GM18508 (cell line): Measurements from ENCODE around the gene RNF125.

Experiments
- ATAC-seq: cut with Tn5 transposase; IDR thresholded peaks from one replicate; pipeline ENCODE4 v1.9.1; 2021; ENCODE audit warnings: moderate number of reproducible peaks; ENCODE audit not compliant: insufficient read depth, unreplicated experiment

The RNF125 gene

DNA sequence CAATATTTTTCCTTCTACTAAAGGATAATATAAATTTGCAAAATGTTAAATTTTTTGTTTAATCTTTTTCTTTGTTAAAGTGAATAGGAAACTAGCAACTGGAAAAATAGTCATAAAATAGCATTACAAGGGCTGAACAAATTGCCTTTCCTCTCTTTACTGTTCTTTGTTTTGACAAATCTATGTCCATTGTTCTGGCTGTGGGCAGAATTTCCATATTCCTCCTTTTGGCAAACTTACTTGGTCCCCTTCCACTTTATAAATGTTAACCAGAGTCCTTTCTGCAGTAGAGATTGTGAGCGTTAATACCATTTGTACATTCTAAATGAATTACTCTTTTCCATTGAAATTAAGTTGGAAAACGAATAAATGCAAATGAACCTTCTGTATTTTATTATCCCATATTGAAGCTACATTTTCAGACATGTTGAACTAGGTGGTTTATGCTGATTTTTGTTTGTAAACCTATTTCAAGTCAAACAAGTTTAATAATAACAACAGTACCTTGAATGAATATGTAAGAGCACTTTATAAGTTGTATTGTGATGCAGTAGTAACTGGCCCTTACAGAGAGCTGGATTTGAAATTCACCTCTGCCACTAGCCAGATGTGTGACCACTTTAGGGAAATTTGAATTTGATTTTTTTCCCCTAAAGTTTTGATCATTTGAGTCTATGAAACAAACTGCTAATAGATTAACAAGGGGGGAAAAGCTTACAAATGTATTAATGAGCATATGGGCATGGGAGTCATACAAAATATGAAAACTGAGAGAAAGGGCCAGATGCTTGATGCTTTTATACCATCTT is 3.3 kb downstream of the RNF125 start:
- no peak for ATAC-seq

DNA sequence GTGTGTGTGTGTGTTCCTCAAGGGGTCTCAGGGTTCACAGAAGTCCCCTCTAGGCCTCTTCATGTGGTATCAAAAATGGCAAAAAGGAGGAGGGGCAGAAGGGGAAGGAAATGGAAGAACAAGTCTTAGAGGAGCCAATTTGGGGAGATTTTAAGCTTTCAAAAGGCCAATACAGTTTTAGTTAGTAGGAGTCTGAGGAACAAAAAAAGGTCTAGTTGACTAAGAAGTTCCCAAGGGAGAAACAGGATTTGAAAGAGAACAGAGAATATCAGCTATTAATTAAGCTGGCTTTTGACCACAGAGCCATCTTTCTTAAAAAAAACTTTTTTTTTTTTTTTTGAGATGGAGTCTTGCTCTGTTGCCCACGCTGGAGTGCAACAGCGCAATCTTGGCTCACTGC is 7.1 kb downstream of the RNF125 start:
- no peak for ATAC-seq

DNA sequence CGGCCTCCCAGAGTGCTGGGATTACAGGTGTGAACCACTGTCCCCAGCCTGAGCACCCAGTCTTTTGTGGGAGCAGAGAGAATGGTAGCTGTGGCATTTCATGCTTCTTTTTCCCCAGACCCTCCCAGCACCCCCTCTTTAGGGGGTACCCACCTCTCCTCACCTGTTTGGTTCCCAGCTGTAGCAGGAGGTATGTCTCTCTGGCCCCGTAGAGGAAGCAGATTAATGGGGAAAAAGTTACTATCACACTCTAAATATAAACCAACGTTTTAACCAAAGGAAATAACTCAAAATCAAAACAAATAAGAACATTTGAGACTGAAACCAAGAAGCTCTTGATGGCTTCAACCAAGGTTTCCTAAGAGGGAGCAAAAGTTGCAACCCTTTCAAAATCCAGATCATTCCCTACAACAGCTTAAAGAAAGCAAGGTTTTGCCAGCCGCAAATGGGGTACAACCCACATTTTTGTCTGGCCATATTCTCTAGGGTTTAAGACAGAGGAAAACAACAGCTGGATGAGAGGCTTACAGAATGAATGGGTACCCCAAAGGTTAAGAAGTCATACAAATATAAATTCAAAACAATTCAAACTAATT is 8.0 kb downstream of the RNF125 start:
- ATAC-seq, result no peak

DNA sequence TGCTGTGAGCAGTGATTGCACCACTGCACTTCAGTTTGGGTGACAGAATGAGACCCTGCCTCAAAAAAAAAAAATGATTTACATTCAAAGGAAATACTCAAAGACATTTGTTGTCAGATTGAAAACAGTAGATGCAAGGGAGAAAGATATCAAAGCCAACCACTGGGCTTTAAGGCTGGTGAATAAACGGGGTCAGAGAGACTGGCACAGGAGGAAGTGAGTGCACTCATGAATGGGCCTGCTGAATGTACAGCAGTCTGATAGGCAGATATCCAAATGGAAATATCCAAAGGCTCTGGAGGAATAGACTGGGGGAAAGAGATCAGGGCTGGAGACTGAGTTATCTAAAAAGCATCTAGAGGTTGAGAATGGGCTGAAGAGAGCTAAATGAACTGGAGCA is 10.9 kb downstream of the RNF125 start:
- ATAC-seq, result no peak

DNA sequence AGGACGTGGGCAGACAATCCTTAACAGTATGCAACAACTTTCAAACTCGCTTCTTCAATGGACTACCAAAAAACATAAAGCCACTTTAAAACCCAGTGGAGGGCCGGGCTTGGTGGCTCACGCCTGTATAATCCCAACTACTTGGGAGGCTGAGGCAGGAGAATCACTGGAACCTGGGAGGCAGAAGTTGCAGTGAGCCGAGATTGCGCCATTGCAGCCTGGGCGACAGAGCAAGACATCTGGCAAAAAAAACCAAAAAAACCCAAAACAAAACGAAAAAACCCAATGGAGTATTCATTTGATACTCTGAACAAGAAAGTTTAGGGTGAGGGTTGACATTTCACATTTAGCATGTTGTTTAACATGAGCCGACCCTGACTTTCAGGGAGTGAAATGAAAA is 14.0 kb downstream of the RNF125 start:
- ATAC-seq, result no peak

DNA sequence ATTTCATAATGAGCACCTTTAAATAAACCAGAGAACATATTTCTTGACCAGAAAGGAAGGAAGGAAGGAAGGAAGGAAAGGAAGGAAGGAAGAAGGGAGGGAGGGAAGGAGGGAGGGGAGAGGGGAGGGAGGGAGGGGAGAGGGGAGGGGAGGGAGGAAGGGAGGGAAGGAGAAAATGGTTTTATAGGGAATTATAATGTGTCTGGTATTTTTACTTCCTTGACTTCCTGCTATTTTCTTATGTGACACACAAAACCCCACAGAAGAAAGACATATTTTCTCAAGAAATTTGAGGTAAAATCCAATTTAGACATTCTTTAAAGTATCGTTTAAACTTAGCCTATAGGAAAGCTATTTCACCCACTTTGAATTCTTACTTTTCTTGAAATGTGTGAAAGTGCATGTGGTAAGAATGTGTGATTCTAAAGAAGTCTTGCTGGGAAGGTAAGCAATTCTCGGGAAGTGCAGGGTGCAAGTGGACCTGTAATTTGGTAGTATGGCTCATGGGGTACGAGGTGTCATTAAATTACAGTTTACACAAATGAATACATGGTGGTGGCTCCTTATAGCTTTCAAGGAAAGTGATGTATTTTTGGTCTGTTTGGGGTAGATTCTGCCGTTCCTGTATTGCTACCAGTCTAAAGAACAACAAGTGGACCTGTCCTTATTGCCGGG is 18.0 kb downstream of the RNF125 start:
- ATAC-seq, result no peak

DNA sequence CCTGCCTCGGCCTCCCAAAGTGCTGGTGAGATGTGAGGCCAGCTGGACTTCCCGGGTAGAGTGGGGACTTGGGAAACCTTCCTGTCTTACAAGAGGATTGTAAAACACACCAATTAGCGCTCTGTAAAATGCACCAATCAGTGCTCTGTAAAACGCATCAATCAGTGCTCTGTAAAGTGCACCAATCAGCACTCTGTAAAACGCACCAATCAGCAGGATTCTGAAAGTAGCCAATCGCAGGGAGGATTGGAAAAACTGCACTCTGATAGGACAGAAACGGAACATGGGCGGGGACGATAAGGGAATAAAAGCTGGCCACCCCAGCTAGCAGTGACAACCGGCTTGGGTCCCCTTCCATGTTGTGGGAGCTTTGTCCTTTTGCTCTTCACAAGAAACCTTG is 19.0 kb downstream of the RNF125 start:
- ATAC-seq, result no peak

DNA sequence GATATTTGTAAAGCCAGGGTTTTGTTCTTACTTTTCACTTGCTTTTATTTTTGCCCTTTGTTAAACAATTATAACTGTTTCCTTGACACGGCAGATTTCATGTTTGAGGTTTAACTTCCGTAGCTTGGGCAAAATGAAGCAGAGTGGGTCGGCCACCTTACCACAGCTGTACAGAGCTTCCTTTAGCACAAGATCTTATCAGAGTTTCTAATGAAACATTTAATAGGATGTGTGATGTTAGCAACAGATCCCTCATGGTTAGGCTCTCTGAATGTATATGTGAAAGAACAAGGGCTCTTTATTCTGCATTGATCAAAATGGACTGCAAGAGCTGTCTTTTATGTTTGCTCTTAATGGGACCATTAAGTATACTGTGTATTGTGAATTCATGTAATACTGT is 22.3 kb downstream of the RNF125 start:
- peak; percentile 75 for ATAC-seq

DNA sequence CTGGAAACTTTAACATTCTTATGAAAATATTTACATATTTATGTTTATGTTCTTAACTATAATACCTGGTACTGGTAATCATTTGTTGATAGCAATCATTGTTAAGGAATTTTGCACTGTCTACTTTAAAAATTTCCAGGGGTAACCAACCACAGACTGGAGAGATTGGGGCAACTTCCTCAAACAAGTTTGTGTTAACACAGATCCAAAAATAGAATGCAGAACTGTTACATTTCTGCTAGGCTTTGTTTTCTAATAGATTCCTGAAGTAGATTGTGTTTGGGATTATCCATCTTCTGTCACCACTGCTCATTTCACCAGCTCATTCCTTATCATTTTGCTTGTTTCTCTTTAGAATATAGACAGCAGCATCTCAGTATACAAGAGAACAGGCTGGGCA is 23.7 kb downstream of the RNF125 start:
- no peak for ATAC-seq

DNA sequence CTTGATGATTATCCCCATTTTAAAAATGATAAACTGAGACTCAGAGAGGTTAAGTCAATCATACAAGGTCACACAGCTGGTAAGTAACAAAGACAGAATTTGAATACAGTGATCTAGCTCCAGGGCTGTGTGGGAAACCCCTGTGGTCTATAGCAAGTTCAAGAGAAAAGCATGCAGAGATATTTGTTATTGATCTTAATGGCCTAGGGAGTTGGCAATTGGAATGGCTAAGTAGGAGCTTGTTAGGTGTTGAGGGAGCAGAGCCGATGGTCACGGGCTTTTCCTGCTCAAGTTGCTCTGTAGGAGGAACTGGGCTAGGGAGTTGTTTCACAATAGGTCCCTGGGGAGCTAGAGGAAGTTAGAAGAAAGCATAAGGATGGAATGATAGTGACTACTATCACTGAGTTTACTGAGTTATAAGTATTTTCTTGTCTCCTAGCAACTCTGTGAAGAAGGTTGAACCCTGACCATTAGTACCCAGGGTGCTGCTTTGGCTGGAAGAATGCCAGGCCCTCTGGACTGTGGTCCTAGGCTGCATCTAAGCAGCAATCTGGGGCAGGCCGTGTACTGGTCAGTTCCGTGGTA is 30.0 kb downstream of the RNF125 start:
- peak; percentile 37 for ATAC-seq

DNA sequence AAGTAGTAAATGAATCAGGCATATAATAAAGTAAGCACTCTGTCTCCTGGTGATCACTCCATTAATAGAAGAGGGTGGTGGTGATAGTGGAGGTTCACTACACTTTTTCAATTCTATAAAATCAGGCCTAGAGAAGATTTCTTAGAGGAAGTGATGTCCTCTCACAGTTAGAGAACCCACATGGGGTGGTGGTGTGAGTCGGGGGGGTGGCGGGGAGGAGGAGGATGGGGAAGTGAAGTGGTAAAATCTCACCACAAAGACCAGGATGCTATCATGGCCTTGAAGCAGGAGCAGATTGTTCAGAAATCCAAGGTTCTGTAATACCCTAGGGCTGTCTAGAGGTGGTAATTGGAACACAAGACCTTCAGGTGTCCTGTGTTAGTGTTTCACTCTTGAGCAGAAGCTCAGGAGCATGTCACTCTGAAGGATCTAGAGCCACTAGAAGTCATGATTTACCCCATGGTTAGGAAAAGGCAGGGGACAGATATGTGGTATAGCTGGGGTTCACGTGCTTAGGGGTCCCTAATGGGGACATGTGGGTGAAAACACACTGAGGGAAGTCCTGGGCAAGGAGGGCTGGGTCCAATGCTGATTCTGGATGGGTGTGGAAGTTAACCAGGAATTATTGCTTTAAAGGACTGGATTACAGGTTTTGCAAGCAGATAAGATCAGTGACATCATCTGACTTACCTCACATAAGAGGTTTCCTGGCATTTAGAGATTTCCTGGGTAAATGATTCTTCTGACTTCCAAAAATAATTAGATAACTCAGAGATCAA is 31.0 kb downstream of the RNF125 start:
- ATAC-seq, result no peak

DNA sequence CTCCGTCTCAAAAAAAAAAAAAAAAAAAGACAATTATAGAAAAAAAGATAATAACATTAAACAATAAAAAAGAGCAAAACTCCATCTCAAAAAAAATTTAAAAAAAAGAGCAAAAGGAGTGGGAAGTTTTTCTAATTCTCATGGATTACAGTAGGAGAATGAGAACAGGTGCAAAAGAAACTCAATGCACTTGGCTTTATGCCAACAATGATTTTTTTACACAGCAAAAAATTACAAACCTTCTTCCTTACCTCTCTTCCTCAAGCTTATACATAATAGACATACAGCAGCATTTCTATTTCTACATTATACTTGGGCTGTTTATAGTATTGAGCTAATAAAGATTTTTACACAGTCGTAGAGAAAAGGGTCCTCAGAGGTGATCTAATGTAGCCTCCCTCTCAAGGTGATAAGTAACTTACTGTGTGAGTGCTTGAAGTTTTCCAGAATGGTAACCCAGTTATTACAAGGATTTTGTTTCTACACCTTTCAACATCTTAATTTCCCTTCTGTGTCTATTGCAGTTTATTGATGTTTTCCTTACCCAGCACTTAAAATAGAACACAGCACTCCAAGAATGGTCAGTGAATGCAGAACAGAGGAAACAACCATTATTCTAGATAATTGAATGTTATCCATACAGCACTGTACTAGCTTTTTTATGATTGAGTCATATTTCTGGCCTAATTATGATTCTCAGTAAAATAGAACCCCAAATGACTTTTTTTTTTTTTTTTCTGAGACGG is 38.2 kb downstream of the RNF125 start:
- no peak for ATAC-seq

DNA sequence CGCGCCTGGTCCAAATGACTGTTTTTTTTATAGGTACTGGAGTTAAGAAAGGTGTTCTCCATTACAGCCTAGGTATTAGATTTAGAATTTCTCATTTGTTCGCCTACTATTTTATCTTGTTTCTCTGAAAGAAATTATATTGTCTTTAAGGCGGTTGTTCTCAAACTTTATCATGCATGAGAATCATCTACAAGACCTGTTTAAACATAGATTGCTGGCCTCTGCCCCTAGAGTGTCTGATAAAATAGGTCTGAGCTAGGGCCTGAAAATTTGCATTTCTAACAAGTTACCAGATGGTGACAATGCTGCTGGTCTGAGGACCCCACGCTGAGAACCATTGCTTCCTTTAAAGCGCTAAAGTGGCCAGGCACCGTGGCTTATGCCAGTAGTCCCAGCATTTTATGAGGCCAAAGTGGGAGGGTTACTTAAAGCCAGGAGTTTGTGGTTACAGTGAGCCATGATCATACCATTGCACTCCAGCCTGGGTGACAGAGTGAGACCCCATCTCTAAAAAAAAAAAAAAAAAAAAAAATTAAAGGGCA is 39.1 kb downstream of the RNF125 start:
- no peak for ATAC-seq

DNA sequence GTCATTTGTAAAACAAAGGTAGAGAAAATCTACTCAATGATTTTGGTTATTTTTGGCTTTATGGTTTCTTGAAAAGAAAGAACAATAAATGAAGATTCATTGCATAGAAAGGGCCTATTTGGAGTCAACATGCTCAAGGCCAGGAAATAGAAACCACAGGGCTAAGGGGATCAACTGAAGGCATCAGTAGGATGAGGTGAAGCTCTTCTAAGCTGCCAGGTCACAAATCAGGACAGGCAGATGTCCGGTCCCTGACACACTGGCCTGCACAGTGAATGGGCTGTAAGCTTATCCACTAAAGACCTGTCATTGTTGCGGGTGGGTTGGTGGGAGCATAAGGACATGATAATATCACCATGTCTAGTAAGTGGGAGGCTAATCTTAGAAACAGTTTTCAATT is 41.4 kb downstream of the RNF125 start:
- no peak for ATAC-seq

DNA sequence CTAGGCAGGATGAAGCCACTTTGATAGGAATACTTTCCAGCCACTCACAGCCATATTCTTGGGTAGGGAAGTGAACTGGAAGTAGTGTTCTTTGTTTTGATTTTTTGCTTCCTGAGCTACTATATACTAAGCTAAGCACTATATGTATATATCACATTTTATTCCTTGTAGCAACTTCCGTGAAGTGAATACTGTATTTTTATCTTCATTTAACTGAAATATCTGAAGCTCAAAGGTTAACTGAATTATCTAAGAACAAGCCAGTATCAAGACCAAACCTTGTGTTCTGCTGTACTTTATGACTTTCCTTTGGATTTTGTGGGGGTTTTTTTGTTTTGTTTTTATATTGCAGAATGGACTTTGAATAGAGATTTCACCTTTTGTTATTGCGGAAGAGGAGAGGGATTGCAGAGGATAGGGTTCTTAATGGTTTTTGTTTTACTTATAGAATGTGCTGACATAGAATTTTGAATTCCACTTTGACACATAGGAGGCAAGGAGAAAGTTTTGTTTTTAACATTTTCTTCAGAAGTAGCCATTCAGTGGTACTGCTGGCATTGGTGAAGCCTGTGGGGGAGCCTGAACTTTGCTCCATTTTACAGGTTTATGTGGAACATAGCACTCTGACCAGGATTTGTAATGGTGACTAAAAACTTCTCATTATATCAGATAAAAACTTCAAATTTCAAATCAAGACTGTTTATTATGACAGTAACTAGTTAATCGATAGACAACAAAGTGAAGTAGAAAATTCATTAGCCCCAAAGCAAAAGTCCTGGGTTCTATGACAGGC is 48.9 kb downstream of the RNF125 start:
- no peak for ATAC-seq

DNA sequence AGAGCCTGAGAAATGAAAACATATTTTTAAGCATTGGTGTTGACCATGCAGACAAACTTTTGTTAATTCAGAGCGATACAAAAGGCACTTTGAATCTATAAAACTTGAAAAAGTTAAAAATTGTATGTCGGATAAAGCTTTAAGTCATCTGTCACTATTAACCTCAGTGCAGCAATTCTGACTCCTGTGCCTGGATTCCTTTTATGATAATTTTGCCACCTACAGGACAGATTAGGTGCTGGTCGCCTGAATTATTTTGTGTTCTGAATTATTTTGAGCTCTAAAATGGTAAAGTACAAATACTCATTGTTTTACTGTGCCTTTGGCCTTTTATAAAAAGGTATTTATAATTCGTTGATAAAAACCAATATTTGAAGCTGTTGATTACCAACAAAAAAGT is 53.7 kb downstream of the RNF125 start:
- no peak for ATAC-seq

DNA sequence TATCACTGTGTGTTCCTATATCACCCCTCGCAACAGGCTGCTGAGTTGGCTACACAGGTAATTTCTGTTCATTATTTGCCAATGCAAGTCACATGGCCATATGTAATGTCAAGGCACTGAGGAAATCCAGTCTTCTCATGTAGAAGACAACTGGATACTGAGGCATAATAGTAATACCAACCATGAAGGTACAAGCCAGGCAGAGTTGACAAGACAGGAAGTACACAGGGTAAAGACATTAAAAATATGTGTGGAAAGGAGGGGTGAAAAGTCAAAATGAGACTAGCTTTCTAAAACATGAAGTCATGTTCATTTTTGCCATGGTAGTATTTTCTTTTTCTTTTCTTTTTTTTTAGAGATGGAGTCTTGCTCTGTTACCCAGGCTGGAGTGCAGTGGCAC is 55.6 kb downstream of the RNF125 start:
- ATAC-seq, result no peak

DNA sequence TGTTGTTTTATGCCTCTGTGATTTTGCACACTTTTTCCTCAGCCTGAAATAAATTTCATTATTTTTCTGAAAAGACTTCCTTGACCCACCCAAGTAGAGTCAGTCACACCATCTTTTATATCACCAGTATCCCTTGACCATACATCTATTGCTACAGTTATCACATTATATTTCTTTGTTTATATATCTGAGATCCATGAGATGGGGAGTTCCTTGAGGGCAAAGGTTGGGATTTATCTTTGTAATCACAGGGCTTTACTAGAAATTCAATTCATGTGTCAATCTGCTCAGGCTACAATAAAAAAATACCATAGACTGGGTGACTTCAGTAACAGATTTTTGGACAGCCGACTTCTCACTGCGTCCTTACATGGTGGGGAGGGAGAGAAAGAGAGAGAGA is 60.2 kb downstream of the RNF125 start:
- no peak for ATAC-seq

DNA sequence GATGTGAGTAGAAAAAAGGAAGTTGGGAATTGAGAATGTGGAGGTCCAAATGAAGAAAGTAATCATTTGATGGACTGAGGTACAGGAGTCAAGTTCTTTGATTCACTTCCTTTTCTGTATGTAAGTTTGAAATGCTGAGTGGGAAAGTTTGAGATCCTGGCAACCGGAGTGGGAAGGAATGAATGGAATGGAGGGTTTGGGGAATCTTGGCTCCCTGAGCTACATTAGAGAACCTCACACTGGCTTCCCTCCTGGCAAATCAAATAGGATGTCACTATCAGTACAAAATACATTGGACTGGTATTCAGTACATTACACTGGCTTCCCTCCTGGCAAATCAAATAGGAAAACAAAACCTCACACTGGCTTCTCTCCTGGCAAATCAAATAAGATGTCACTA is 63.3 kb downstream of the RNF125 start:
- no peak for ATAC-seq
